Liver (tissue), 9 donors: ENCODE results near the gene RXRB. TPM values are rescaled to one million over a fixed set of nuclear protein-coding genes. Genes with fewer than 3 reads are reported as not detected.

Experiments
- DNase-seq: peaks from one replicate; pipeline ENCODE4 v3.0.0-alpha.2; 2017; ENCODE audit warnings: low spot score
- H3K27ac ChIP-seq, 2 donors: one replicate each; pipeline ENCODE4 v1.7.0; 2013; ENCODE audit warnings: inconsistent platforms in 2 of 2, low read length in 2 of 2, control low read depth in 1 of 2, low read depth in 1 of 2, mild to moderate bottlenecking in 1 of 2
- H3K27me3 ChIP-seq, 4 donors: one replicate each; pipeline versions ENCODE4 v1.6.1 to v1.7.0; 2013; ENCODE audit warnings: low read length in 3 of 4, inconsistent platforms in 1 of 4, mild to moderate bottlenecking in 1 of 4, moderate library complexity in 1 of 4; ENCODE audit not compliant: control insufficient read depth in 4 of 4, insufficient read depth in 4 of 4
- H3K36me3 ChIP-seq, 4 donors: one replicate each; pipeline versions ENCODE4 v1.6.1 to v1.7.0; 2013; ENCODE audit warnings: low read length in 3 of 4, mild to moderate bottlenecking in 3 of 4, low read depth in 1 of 4, moderate library complexity in 1 of 4; ENCODE audit not compliant: control insufficient read depth in 4 of 4, insufficient read depth in 3 of 4
- H3K4me1 ChIP-seq, 4 donors: one replicate each; pipeline versions ENCODE4 v1.6.1 to v1.7.0; 2013; ENCODE audit warnings: low read length in 3 of 4, mild to moderate bottlenecking in 3 of 4, moderate library complexity in 1 of 4; ENCODE audit not compliant: control insufficient read depth in 4 of 4, insufficient read depth in 4 of 4
- H3K4me3 ChIP-seq, 3 donors: one replicate each; pipeline versions ENCODE4 v1.6.1 to v1.7.0; 2013; ENCODE audit warnings: low read length in 3 of 3, control low read depth in 1 of 3, low read depth in 1 of 3, mild to moderate bottlenecking in 1 of 3
- H3K9ac ChIP-seq, 2 donors: one replicate each; pipeline ENCODE4 v1.7.0; 2013; ENCODE audit warnings: low read length in 2 of 2, mild to moderate bottlenecking in 2 of 2, moderate library complexity in 2 of 2, control low read depth in 1 of 2, low read depth in 1 of 2
- H3K9me3 ChIP-seq, 4 donors: one replicate each; pipeline versions ENCODE4 v1.6.1 to v1.7.0; 2013; ENCODE audit warnings: low read length in 3 of 4; ENCODE audit not compliant: control insufficient read depth in 4 of 4
- EGR1 ChIP-seq, 2 donors: IDR thresholded peaks; 2 replicates each; pipeline ENCODE4 v1.6.1; 2016 to 2018; ENCODE audit warnings: antibody characterized with exemption in 2 of 2, low read depth in 2 of 2
- FOXA1 ChIP-seq: IDR thresholded peaks from 2 replicates; pipeline ENCODE4 v1.6.1; 2016; ENCODE audit warnings: antibody characterized with exemption
- FOXA2 ChIP-seq: IDR thresholded peaks from 2 replicates; pipeline ENCODE4 v1.6.1; 2016; ENCODE audit warnings: antibody characterized with exemption
- GABPA ChIP-seq, 2 donors: IDR thresholded peaks in 1 of 2; conservative IDR thresholded peaks in 1 of 2; 2 replicates each; pipeline ENCODE4 v1.6.1; 2016; ENCODE audit warnings: antibody characterized with exemption in 2 of 2, mild to moderate bottlenecking in 1 of 2, moderate library complexity in 1 of 2
- HNF4A ChIP-seq, 2 donors: conservative IDR thresholded peaks; 2 replicates each; pipeline ENCODE4 v1.6.1; 2016; ENCODE audit warnings: antibody characterized with exemption in 2 of 2, mild to moderate bottlenecking in 2 of 2
- HNF4G ChIP-seq: IDR thresholded peaks from 2 replicates; pipeline ENCODE4 v1.6.1; 2016; ENCODE audit warnings: antibody characterized with exemption
- JUND ChIP-seq, 2 donors: IDR thresholded peaks; 2 replicates each; pipeline ENCODE4 v1.6.1; 2016; ENCODE audit warnings: antibody characterized with exemption in 2 of 2
- NR2F2 ChIP-seq: IDR thresholded peaks from 2 replicates; pipeline ENCODE4 v1.6.1; 2016; ENCODE audit warnings: antibody characterized with exemption
- RAD21 ChIP-seq, 2 donors: IDR thresholded peaks; 2 replicates each; pipeline ENCODE4 v1.6.1; 2016; ENCODE audit warnings: antibody characterized with exemption in 2 of 2, mild to moderate bottlenecking in 2 of 2
- RXRA ChIP-seq, 2 donors: IDR thresholded peaks; 2 replicates each; pipeline ENCODE4 v1.6.1; 2017 to 2018; ENCODE audit warnings: antibody characterized with exemption in 2 of 2, mild to moderate bottlenecking in 1 of 2
- SP1 ChIP-seq: IDR thresholded peaks from 2 replicates; pipeline ENCODE4 v1.6.1; 2018; ENCODE audit warnings: antibody characterized with exemption, mild to moderate bottlenecking
- TAF1 ChIP-seq: conservative IDR thresholded peaks from 2 replicates; pipeline ENCODE4 v1.6.1; 2016; ENCODE audit warnings: antibody characterized with exemption, mild to moderate bottlenecking
- YY1 ChIP-seq: IDR thresholded peaks from 2 replicates; pipeline ENCODE4 v1.6.1; 2016; ENCODE audit warnings: antibody characterized with exemption, mild to moderate bottlenecking
- WGBS: extraction: QIAGEN DNeasy Blood & Tissue Kit; methylation state at CpG from one replicate; pipeline ENCODE4 v1.1.7; 2013; 5-methylcytosine and 5-hydroxymethylcytosine counted together
- polyA plus RNA-seq, 2 donors: library from polyadenylated mRNA; stranded (reverse) in 1 of 2; unstranded in 1 of 2; fragments of 200-250 nt in 1 of 2; fragments of >200 nt in 1 of 2; fragmentation: Nextera tagmentation in 1 of 2; extraction: Ambion mirVana in 1 of 2; gene quantifications; one replicate each; pipeline versions ENCODE4 v1.2.1 to v1.2.3, GENCODE V29; 2013 to 2015
- total RNA-seq, 2 donors: library from RNA; depleted of rRNA; stranded (reverse); fragments of >200 nt; gene quantifications; one replicate each; pipeline ENCODE4 v1.2.3, GENCODE V29; 2014
- TF ChIP-seq, protein P1 (sequence below): IDR thresholded peaks from 2 replicates; pipeline ENCODE4 v1.6.1; 2016; ENCODE audit warnings: antibody characterized with exemption
- TF ChIP-seq, protein P2 (sequence below): IDR thresholded peaks from 2 replicates; pipeline ENCODE4 v1.6.1; 2016; ENCODE audit warnings: antibody characterized with exemption
- TF ChIP-seq, protein P3 (sequence below): IDR thresholded peaks from 2 replicates; pipeline ENCODE4 v1.6.1; 2016; ENCODE audit warnings: antibody characterized with exemption
- TF ChIP-seq, protein P4 (sequence below): IDR thresholded peaks from 2 replicates; pipeline ENCODE4 v1.6.1; 2016; ENCODE audit warnings: antibody characterized with exemption, mild to moderate bottlenecking
- TF ChIP-seq, protein P5 (sequence below): fragments of 150-350 bp; IDR thresholded peaks from 2 replicates; pipeline ENCODE4 v1.5.1; 2017; ENCODE audit warnings: improper control_type of control experiment, low read depth, low read length; ENCODE audit not compliant: missing input control
- donor health status: healthy.
- donor health status: healthy.
- donor health status: healthy.
- donor health status: healthy.
- donor health status: healthy.

RXRB gene
- total and polyA plus RNA-seq, 4 donors, result 7.7 to 19.4 (median 11.7) TPM

DNA sequence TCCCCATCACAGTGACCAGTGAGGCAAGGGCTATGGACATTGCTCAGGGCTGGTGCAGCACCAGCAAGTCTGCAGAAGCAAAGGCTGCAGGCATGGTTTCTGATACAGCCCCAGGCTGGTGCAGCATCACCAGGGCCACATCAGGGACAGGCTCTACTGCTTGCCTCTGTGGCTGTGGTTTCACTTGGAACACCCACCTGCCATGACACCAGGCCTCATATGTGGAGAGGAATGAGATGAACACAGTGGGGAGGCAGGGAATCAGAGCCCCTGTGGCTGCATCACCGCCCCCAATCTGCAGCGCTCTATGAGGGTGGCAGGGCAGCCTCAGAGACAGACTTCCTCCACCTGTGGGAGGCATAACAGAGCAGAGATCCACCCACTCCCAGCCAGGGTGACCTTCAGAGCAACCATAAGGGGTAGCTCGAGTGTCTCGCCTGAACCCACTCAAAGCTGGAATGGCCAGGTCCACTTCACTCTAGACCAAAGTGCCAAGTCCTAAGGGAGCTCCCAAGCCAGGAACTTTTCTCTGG, 15.7 kb upstream of the RXRB start:
- 95% methylated on average over 4 of the region's 4 CpGs for WGBS
- H3K27me3 ChIP-seq, result no peaks in the 10 kb centered on the region
- TF ChIP-seq, protein P1, sequence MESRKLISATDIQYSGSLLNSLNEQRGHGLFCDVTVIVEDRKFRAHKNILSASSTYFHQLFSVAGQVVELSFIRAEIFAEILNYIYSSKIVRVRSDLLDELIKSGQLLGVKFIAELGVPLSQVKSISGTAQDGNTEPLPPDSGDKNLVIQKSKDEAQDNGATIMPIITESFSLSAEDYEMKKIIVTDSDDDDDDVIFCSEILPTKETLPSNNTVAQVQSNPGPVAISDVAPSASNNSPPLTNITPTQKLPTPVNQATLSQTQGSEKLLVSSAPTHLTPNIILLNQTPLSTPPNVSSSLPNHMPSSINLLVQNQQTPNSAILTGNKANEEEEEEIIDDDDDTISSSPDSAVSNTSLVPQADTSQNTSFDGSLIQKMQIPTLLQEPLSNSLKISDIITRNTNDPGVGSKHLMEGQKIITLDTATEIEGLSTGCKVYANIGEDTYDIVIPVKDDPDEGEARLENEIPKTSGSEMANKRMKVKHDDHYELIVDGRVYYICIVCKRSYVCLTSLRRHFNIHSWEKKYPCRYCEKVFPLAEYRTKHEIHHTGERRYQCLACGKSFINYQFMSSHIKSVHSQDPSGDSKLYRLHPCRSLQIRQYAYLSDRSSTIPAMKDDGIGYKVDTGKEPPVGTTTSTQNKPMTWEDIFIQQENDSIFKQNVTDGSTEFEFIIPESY, result no peak
- TF ChIP-seq FOXA1 (no peak), EGR1 (IDR thresholded peaks at IDR 0.05; ENCODE audit: low read depth in 2 of 2) (no peak), HNF4A (conservative IDR thresholded peaks at IDR 0.05) (no peak), TAF1 (no peak), SP1 (no peak), JUND (IDR thresholded peaks at IDR 0.05) (no peak)
- TF ChIP-seq, protein P2, sequence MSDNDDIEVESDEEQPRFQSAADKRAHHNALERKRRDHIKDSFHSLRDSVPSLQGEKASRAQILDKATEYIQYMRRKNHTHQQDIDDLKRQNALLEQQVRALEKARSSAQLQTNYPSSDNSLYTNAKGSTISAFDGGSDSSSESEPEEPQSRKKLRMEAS, result no peak

DNA sequence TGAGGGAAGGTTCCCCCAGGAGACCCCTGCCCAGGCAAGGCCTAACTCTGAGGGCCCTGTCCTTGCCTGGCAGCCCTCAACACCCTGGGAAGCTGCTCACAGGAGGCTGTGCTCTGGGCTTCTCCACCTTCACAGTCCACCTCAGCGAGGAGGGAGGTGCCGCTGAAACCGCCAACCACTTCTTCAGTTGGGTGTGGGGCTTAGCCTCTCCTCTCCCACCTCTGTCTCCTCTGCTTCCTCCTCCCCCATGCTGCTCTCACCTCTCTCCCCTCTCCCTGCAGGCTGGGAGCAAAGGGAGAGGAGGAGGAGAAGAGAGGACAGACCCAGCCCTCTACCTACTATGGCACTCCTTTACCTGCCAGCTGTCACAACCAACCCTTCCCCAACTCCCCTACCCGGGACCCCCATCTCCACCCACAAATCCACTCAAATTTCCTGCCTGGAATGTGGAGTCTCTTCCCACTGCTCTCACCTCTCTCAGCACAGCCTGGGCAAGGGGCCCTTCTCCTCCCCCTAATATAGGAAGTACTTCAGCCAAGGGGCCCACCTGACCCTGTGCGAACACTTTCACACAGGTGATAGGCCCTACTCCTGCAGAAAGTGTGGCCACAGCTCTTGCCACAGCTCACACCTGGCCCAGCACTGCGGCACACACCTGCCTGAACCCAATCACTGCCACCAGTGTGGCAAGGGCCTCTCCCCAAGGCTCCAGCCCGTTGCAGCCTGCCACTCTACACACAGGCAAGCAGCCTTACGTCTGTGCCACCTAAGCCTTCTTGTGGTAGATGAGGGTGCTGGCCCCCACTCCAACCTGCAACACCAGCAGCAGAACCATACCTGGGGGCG, 15.0 kb upstream of the RXRB start:
- no peak overlapping the region for H3K9ac ChIP-seq

More for the DNA sequence above, 15.7 kb upstream of the RXRB start:
- H3K9ac ChIP-seq, result no peak overlapping the region
- no peak for DNase-seq
- no peaks in the 10 kb centered on the region for H3K9me3 ChIP-seq
- peaks cover 0 to 16% (median 11%) of the 10 kb centered on the region in 4 donors for H3K4me1 ChIP-seq
- H3K27ac ChIP-seq, result no peak overlapping the region
- H3K36me3 ChIP-seq, result no peaks in the 10 kb centered on the region
- H3K4me3 ChIP-seq, result no peak overlapping the region

More for the DNA sequence above, 15.0 kb upstream of the RXRB start:
- TF ChIP-seq, protein P3, sequence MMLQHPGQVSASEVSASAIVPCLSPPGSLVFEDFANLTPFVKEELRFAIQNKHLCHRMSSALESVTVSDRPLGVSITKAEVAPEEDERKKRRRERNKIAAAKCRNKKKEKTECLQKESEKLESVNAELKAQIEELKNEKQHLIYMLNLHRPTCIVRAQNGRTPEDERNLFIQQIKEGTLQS, result no peak
- no peak for TF ChIP-seq FOXA2
- TF ChIP-seq, protein P4, sequence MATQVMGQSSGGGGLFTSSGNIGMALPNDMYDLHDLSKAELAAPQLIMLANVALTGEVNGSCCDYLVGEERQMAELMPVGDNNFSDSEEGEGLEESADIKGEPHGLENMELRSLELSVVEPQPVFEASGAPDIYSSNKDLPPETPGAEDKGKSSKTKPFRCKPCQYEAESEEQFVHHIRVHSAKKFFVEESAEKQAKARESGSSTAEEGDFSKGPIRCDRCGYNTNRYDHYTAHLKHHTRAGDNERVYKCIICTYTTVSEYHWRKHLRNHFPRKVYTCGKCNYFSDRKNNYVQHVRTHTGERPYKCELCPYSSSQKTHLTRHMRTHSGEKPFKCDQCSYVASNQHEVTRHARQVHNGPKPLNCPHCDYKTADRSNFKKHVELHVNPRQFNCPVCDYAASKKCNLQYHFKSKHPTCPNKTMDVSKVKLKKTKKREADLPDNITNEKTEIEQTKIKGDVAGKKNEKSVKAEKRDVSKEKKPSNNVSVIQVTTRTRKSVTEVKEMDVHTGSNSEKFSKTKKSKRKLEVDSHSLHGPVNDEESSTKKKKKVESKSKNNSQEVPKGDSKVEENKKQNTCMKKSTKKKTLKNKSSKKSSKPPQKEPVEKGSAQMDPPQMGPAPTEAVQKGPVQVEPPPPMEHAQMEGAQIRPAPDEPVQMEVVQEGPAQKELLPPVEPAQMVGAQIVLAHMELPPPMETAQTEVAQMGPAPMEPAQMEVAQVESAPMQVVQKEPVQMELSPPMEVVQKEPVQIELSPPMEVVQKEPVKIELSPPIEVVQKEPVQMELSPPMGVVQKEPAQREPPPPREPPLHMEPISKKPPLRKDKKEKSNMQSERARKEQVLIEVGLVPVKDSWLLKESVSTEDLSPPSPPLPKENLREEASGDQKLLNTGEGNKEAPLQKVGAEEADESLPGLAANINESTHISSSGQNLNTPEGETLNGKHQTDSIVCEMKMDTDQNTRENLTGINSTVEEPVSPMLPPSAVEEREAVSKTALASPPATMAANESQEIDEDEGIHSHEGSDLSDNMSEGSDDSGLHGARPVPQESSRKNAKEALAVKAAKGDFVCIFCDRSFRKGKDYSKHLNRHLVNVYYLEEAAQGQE, result no peak
- TF ChIP-seq, protein P1, result no peak
- TF ChIP-seq, protein P5, sequence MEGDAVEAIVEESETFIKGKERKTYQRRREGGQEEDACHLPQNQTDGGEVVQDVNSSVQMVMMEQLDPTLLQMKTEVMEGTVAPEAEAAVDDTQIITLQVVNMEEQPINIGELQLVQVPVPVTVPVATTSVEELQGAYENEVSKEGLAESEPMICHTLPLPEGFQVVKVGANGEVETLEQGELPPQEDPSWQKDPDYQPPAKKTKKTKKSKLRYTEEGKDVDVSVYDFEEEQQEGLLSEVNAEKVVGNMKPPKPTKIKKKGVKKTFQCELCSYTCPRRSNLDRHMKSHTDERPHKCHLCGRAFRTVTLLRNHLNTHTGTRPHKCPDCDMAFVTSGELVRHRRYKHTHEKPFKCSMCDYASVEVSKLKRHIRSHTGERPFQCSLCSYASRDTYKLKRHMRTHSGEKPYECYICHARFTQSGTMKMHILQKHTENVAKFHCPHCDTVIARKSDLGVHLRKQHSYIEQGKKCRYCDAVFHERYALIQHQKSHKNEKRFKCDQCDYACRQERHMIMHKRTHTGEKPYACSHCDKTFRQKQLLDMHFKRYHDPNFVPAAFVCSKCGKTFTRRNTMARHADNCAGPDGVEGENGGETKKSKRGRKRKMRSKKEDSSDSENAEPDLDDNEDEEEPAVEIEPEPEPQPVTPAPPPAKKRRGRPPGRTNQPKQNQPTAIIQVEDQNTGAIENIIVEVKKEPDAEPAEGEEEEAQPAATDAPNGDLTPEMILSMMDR, result no peak
- TF ChIP-seq FOXA1, result no peak
- TF ChIP-seq TAF1, result no peak
- TF ChIP-seq EGR1 (IDR thresholded peaks at IDR 0.05; ENCODE audit: low read depth in 2 of 2), result no peak
- no peak for TF ChIP-seq GABPA (IDR thresholded peaks at IDR 0.05 in 1 of 2, conservative IDR thresholded peaks at IDR 0.05 in 1 of 2)
- TF ChIP-seq HNF4G, result no peak
- TF ChIP-seq HNF4A (conservative IDR thresholded peaks at IDR 0.05), result no peak
- TF ChIP-seq RXRA (IDR thresholded peaks at IDR 0.05), result no peak
- TF ChIP-seq YY1, result no peak
- TF ChIP-seq NR2F2, result no peak
- TF ChIP-seq, protein P2, result no peak
- no peak for TF ChIP-seq RAD21 (IDR thresholded peaks at IDR 0.05)
- no peak for TF ChIP-seq JUND (IDR thresholded peaks at IDR 0.05)
- H3K4me3 ChIP-seq, result no peak overlapping the region
- H3K4me1 ChIP-seq, result peaks cover 0 to 16% (median 11%) of the 10 kb centered on the region in 4 donors
- no peak overlapping the region for H3K27ac ChIP-seq
- peaks cover 0 to 6% (median 0%) of the 10 kb centered on the region in 4 donors for H3K36me3 ChIP-seq
- H3K9me3 ChIP-seq, result no peaks in the 10 kb centered on the region
- DNase-seq, result no peak
- 86% methylated on average over 9 of the region's 9 CpGs for WGBS
- no peaks in the 10 kb centered on the region for H3K27me3 ChIP-seq
